Stromal cell of bone marrow (primary cell): ENCODE results near the gene FERD3L.
A peak's percentile ranks its signal among the peaks of the same experiment; 100 is the strongest.

Experiments used
- DNase-seq: peaks from one replicate; pipeline ENCODE4 v3.0.0-alpha.2; 2012; ENCODE audit warnings: low read depth

Gene FERD3L

DNA sequence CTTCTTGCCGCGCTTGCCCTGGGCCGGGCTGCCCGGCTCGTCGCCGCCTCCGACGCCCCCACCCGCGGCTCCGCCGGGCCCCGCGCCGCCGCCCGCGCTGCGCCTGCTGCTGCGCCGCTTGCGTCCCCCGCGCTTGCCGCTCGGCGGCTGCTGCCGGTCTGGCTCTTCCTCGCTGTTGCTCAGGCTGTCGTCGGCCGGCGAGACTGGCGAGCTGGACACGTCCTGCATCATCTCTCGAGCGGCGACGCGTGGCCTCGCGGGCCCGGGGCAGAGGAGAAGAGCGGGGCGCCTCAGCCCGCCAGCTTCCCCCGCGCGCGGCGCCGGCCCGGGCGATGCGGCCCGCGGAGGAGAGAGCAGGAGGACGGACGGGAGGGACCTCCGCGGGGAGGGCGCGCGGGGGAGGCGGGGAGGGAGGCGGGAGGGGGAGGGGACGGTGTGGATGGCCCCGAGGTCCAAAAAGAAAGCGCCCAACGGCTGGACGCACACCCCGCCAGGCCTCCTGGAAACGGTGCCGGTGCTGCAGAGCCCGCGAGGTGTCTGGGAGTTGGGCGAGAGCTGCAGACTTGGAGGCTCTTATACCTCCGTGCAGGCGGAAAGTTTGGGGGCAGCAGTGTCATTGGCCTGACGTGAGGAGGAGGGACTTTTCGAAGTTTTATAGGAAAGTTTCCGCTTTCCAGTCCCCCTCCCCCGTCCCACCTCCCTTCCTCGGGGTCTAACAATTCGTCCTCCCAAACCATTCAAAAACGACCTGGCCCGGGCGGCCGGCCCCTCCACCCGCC, 27.9 kb downstream of the FERD3L start, which contains the start of gene TWIST1:
TWIST1 (minus strand) TSS at position 546 of the 779 bp plus-strand sequence; CDS start at position 231, 315 bp downstream.
- peak; percentile 89 for DNase-seq

GRCh38 chr7:19116121-19117090, 28.8 kb downstream of the FERD3L start:
- DNase-seq: no peak

DNA sequence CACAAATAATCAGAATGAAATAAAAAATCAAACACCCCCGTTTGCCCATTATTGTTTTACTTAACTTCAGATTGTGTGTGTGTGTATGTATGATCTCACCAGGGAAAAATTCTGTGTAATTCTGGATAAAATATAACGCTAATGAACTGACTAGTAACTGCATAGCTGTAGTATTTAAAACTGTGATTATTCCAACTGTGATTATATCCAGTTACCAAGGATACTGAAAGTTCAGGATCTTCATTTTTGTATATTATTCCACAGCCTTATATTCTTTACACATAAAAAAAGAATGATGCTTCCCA, 30.7 kb downstream of the FERD3L start:
- DNase-seq: no peak

GRCh38 chr7:19113855-19114550, 31.2 kb downstream of the FERD3L start:
- DNase-seq: no peak

DNA sequence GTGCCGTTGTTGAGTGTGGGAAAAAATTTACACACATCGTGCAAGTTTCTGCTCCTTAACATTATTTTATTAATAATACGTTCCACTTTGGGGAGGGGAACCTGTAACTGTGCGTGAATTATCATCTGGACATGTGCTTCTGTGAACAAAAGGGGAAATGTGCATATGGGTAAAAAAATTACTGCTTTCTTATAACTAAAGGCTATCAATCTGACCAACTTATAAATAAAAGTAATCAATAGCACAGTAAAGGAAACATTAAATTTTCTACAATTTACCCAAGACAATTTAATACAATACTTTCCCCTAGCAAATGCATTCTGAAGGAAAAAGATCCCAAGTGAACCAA, 32.2 kb downstream of the FERD3L start:
- DNase-seq: no peak

DNA sequence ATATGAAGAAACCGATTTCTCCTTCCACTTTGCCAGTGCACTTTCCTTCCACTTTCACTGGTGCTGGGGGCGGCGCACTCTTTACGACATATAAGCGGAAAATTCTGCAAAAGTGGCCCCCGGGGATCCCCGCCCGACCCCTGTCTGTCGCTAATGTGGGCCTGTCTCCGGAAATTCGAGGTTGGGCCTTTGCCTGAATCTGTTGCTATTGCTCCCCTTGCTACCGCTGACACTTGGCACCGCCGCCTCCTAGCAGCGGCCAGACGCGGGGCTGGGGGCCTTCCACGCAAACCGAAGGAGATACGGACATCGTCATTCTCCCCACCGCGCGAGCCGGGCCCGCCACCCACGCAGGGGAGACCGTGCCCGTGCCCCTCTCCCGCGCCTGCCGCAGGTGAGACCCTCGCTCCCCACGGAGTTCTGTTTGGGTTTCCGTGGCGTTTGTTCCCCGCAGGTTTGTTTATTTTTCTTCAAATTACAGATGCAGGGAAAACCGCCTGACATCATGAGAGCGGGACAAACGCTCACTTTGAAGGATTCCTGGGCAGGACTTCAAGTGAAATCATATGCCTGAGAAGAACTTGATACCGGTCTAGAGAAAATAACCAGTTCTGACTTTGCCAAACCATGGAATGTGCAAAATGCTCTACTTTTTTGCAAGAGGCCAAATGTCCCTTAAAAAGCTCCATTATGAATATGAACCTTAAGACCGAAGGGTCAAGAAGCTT, 32.8 kb downstream of the FERD3L start:
- DNase-seq: peak; percentile 61

- DNase-seq: no peak
These were observed 33.5 kb downstream of the FERD3L start for GRCh38 chr7:19111474-19112273.

GRCh38 chr7:19110776-19111175, 34.4 kb downstream of the FERD3L start:
- no peak for DNase-seq

- DNase-seq: no peak
These were observed 35.0 kb downstream of the FERD3L start for GRCh38 chr7:19110026-19110730.

- DNase-seq: no peak
These were observed 35.9 kb downstream of the FERD3L start for GRCh38 chr7:19109000-19109946.

DNA sequence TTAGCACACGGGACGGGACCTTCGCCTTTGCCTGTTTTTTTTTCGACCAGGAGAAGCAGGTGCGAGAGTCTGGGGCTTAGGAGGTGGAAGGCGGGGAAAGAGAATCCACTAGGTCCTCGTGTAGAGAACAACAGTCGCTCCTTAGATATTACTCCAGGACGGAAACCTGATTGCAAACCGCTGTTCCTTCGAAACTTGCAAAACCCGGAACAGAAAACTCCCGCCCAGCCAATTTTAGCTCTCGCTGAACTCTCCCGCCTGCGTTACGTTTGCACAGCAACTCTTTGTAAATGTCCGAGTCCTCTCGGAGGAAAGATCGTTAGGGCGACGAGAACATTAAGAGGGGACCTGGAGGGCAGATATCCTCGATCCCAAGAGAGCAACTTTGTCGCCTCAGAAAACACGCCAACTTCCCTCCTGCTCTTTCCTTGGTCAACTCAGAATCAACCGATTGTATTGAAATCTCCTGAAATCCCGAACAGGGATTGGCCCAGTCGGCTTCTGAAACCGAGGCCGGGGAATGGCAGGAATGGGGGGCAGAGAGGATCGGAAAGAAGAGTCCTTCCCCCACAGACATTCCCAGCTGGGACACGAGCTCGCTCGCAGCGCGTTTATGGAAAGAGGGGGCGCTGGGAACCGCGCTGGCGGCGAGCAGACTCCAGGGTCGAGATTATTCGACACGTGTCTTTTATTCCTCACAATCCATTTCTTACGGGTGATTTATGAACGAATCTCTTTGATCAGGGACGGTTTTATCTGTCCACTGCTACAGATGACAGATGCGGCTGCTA, 37.7 kb downstream of the FERD3L start:
- DNase-seq: peak; percentile 50

DNA sequence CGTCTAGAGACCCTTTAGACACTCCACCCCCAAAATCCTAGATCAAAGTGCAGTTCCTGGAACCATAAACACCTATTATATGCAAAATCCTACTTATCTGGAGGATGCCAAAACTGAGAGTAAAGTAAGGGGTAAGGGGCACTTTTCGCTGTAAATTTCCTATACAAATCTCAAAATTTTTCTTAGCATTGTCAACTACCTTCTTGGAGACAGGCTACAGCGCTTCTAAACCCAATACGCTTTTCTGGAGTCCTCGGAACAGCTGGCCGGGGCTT, 38.2 kb downstream of the FERD3L start:
- no peak for DNase-seq

GRCh38 chr7:19106241-19107080, 38.8 kb downstream of the FERD3L start:
- no peak for DNase-seq

DNA sequence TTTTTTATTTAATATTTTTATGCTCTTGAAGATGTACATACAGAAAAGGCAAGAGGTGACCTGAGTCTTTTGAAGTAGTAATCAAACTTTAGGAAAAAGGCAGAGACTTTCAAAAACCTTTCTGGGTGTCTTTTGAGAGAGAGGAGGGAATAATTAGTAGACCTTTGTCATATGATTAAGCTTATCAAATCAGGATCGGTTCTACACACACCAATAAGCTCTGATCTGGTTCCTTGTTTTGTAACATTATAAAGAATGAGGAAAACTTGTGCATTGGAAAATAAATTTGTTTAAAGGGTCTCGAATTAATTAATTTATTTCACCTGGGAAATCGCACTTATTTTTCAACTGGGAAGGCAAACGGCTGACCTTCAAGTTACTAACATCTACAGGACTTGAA, 39.7 kb downstream of the FERD3L start:
- DNase-seq: no peak

DNA sequence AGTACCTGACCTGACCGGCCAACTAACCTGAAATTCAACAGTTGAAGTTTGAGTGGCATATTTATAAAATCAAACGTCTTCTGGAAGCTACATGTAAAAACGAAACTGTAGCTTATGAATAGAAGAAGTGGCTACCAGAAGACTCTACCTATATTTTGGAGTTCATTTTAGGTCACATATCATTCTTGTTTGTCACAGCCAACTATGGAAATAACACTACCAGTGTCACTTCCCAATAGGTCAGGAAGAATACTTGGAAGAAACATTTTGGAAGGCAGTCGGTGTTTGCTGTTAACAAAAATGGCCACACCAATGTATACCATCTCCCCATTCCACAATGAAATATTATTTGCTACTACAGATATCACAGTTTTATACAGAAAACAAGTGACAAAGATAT, 40.4 kb downstream of the FERD3L start:
- no peak for DNase-seq

GRCh38 chr7:19102884-19103283, 42.3 kb downstream of the FERD3L start:
- no peak for DNase-seq

DNA sequence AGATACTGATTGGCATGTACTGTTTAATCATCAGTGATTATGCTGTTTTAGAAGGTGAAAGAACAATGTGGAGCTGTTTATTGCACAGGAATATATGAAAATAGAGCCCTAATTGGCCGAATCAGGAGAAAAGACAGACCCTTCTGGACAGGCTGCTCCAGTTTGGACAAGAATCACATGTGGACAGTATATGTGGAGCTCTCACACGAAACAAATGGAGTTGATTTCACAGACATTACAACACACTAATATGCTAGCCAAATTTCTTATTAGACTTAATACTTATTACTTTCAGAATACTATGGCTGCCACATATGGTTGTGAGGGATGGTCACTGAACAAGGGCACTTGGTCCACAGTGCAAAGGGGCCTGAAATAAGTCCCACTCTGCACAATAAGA, 43.3 kb downstream of the FERD3L start:
- no peak for DNase-seq

DNA sequence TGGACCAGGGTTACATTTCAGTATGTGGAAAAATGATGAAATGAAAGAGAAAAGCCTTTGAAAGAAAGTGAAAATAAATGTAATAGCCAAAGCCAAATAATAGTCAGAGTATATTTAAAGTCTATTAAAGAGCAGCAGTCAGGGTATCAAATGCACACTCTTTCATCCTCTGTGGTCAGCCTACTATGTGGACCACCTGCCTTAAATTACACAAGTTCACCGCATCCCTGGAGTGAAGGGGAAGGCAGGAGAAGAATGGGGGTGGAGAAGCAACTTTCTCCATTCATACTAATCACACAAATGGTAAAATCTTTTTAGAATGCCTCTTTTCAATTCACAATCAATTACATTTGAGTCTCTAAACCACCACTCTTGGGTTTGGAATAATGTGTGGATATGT, 43.7 kb downstream of the FERD3L start:
- no peak for DNase-seq
